ENCODE measurements around the gene S1PR3.

Gene S1PR3

DNA sequence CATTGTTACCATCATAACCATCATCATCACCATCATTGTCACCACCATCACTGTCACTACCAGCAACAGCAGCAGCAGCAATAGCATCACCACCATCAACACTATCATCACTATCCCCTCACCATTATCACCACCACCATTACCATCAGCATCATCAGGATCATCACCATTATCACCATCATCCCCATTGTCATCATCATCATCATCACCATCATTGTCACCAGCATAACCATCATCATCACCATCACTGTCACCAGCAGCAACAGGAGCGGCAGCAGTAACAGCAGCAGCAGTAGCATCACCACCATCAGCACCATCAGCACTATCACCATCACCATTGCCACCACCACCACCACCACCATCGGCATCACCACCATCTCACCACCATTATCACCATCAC lies 48.4 kb downstream of the S1PR3 start:
- no peak for DNase-seq

- no peak for DNase-seq
These were observed 51.7 kb downstream of the S1PR3 start for GRCh38 chr9:89042984-89043383.

- DNase-seq: no peak
These were observed 52.8 kb downstream of the S1PR3 start for GRCh38 chr9:89044104-89044503.

- DNase-seq: no peak
These were observed 53.6 kb downstream of the S1PR3 start for GRCh38 chr9:89044881-89045280.

- no peak for DNase-seq
These were observed 55.6 kb downstream of the S1PR3 start for GRCh38 chr9:89046832-89047231.

GRCh38 chr9:89047667-89048066 lies 56.4 kb downstream of the S1PR3 start:
- no peak for DNase-seq

GRCh38 chr9:89048616-89049015 lies 57.3 kb downstream of the S1PR3 start:
- no peak for DNase-seq

DNA sequence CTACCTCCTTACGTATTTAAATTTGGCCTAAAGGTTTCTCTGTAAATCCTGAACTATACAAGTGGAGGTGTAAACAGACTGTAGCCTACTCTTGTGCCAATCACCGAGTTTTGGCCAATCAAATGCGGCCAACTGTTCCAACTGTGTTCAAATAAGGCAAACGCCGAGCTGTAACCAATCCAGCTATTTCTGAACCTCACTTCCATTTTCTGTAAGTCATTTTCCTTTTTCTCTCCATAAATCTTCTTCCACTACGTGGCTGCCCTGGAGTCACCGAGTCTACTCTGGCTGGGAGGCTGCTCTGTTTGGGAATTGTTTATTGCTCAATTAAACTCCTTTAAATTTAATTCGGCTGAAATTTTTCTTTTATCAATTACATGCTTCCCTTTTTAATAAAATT lies 58.4 kb downstream of the S1PR3 start:
- DNase-seq: no peak

DNA sequence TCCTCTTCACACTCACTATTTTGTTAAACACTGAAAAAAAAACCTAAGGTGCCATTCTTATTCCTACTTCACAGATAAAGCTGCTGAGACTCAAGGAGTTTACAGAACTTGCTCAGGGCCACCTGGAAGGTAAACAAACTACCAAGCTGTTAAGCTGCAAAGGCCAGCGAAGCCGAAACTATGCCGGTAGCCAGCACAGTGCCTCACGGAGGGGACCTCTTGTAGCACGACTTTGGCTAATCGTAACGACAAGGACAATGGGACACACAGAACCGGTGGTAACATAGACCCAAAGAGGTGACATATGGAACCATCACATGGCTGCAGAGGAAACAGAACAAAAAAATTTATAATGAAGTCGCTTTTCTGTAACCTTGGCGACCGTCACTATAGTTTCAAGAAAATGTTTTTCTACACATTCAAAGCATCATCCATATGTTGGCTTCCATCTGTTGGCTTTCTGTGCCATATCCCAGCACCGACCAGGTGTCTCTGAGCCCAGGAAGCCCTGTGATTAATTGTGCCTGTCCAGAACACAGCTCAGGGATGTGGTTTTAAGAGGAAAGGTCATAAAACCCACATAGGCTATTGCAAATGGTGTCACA lies 60.3 kb downstream of the S1PR3 start:
- DNase-seq: no peak

DNA sequence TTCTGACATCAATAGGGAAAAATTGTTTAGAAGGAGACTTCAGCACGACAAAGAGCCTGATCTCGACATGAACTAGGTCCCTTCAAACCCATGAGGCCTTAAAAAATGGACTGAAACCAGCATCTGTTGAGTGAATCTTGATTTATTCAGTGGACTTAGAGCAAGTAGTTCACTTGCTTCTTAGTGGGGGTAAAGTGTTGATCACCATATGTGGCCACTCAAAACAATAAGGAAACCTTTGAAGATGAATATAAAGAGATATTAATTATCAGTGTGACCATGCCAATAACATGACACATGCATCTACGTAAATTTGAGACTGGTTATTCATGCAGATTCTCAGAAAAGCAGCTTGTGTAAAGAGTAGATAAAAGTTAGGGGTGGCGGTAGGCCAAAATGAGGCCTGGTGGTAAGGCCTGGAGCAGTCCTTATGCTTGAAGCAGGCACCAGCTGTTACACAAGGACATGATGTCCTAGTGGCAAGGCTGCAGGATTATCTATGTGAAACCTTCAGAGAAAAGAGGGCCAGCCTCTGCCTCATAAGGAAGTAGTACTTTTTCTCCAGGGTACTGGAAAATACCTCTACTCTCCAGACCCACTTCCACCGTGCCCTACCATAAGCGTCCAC lies 61.3 kb downstream of the S1PR3 start:
- DNase-seq: no peak

GRCh38 chr9:89053301-89053700 lies 62.0 kb downstream of the S1PR3 start:
- no peak for DNase-seq
